Skeletal muscle satellite cell (primary cell): ENCODE data around the gene SNAI3.

ENCODE experiments used
- H3K27me3 ChIP-seq: 2 replicates; pipeline ENCODE4 v1.7.0; 2013; ENCODE audit warnings: low read length; ENCODE audit not compliant: control insufficient read depth, insufficient read depth
- H3K36me3 ChIP-seq: 2 replicates; pipeline ENCODE4 v1.7.0; 2013; ENCODE audit warnings: mild to moderate bottlenecking, control low read depth, low read length; ENCODE audit not compliant: insufficient read depth
- H3K4me1 ChIP-seq: 2 replicates; pipeline ENCODE4 v1.7.0; 2013; ENCODE audit warnings: low read length; ENCODE audit not compliant: control insufficient read depth, insufficient read depth
- H3K4me2 ChIP-seq: 2 replicates; pipeline ENCODE4 v1.7.0; 2013; ENCODE audit warnings: mild to moderate bottlenecking, low read length
- H3K4me3 ChIP-seq: 2 replicates; pipeline ENCODE4 v1.7.0; 2013; ENCODE audit warnings: low read length
- H3K9ac ChIP-seq: 2 replicates; pipeline ENCODE4 v1.7.0; 2013; ENCODE audit warnings: mild to moderate bottlenecking, low read depth, low read length, moderate library complexity
- H3K9me3 ChIP-seq: replicated peaks from 2 replicates; pipeline ENCODE4 v1.7.0; 2013; ENCODE audit warnings: mild to moderate bottlenecking, control low read depth, low read length

SNAI3 gene

GRCh38 chr16:88631384-88631783, 54.9 kb downstream of the SNAI3 start:
- Histone ChIP-seq H3K9ac (no peak overlapping the region), H3K4me3 (no peak overlapping the region), H3K36me3 (peaks cover 39% of the 10 kb centered on the region), H3K4me2 (no peak overlapping the region), H3K27me3 (no peaks in the 10 kb centered on the region), H3K9me3 (no peaks in the 10 kb centered on the region), H3K4me1 (no peaks in the 10 kb centered on the region)

DNA sequence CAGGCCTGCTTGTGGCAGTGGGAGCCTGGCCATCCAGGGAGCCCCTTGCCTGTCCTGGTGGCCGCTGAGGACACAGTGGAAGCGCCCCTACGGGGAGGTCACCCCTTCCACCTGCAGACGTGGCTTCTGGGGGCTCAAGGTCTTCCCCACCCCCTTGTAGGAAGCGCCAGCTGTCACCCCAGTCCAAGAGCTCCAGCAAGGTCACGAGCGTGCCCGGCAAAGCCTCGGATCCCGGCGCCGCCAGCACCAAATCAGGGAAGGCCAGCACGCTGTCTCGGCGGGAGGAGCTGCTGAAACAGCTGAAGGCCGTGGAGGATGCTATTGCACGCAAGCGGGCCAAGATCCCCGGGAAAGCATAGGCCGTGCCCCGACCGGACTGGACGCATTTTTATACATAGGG, 55.4 kb downstream of the SNAI3 start:
- Histone ChIP-seq H3K4me2 (no peak overlapping the region), H3K9ac (no peak overlapping the region), H3K27me3 (no peaks in the 10 kb centered on the region), H3K4me1 (no peaks in the 10 kb centered on the region), H3K9me3 (no peaks in the 10 kb centered on the region), H3K36me3 (peaks cover 39% of the 10 kb centered on the region), H3K4me3 (no peak overlapping the region)

DNA sequence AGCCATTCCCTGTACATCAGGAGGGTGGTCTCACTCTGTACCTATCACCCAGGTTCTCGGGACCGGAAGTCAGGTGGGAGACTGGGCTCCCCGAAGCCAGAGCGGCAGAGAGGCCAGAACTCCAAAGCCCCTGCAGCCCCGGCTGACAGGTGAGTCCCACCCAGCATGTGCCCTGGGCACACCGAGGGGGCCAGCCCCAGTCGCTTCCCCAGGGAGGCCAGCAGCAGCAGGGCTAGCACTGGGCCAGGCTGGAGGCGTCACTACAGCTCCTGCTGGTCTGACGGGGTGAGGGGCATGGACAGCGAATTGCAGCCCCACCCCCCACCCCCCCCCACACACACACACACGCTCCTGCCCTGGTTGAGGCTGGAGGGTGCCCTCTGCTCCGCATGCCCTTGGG, 55.9 kb downstream of the SNAI3 start:
- no peaks in the 10 kb centered on the region for H3K9me3 ChIP-seq
- no peaks in the 10 kb centered on the region for H3K4me1 ChIP-seq
- H3K9ac ChIP-seq, result no peak overlapping the region
- H3K4me3 ChIP-seq, result no peak overlapping the region
- peaks cover 39% of the 10 kb centered on the region for H3K36me3 ChIP-seq
- H3K27me3 ChIP-seq, result no peaks in the 10 kb centered on the region
- no peak overlapping the region for H3K4me2 ChIP-seq

DNA sequence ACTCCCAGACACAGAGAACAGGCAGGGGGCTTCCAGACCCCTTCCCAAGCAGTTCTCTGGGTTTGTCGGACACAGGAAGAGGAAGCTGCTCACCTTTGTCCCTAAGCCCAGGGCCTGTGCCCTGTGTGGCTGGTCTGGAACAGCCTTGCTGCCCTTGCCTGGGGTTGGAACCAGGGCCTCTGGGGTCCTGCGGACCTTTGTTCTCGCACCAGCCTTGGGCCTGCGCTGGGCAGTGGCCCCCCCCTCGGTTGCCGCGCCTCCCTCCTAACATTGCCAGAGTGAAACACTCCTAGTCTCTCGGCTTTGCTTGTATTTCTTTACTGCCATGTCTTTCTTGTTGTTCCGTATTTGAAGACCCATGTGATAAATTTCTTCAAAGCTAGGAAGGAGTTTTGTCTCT, 56.5 kb downstream of the SNAI3 start:
- peaks cover 43% of the 10 kb centered on the region for H3K36me3 ChIP-seq
- no peak overlapping the region for H3K4me3 ChIP-seq
- H3K4me1 ChIP-seq, result no peaks in the 10 kb centered on the region
- no peak overlapping the region for H3K9ac ChIP-seq
- H3K27me3 ChIP-seq, result no peaks in the 10 kb centered on the region
- no peaks in the 10 kb centered on the region for H3K9me3 ChIP-seq
- H3K4me2 ChIP-seq, result no peak overlapping the region

DNA sequence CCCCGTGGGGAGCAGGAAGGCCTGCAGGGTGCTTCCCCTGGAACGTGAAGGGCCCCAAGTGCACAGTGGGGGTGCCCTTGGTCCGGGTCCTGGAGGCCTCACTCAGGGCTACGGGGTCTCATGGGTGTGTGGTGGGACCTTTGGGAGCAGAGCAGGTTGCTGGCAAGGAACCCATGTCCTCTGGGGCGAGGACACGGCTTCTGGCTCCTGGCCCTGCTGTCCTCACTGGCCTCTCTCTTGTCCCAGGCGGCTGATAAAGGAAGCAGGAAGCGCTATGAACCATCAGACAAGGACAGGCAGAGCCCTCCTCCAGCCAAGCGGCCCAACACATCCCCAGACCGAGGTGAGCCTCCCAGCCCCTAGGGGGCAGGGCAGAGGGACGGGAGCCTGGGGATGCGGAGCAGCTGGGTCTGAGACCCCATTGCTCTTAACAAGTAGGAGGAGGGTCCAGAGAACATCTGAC, 57.8 kb downstream of the SNAI3 start:
- peaks cover 49% of the 10 kb centered on the region for H3K36me3 ChIP-seq
- no peak overlapping the region for H3K4me3 ChIP-seq

More for the DNA sequence above, 57.8 kb downstream of the SNAI3 start:
- H3K27me3 ChIP-seq, result no peaks in the 10 kb centered on the region
- H3K4me1 ChIP-seq, result no peaks in the 10 kb centered on the region
- H3K9ac ChIP-seq, result no peak overlapping the region
- no peak overlapping the region for H3K4me2 ChIP-seq
- no peaks in the 10 kb centered on the region for H3K9me3 ChIP-seq
